Brain microvascular endothelial cell (primary cell): ENCODE data around the gene TECPR2.

Source experiments
- DNase-seq: peaks from one replicate; pipeline ENCODE4 v3.0.0-alpha.2; 2020
- H3K27ac ChIP-seq: fragments of 250-450 bp; sonication (Bioruptor Pico); 2 replicates; pipeline ENCODE4 v1.5.1; 2020; ENCODE audit warnings: mild to moderate bottlenecking, moderate library complexity
- H3K27me3 ChIP-seq: fragments of 250-450 bp; sonication (Bioruptor Pico); replicated peaks from 2 replicates; pipeline ENCODE4 v1.5.1; 2020; ENCODE audit warnings: mild to moderate bottlenecking
- H3K36me3 ChIP-seq: fragments of 250-450 bp; sonication (Bioruptor Pico); replicated peaks from 2 replicates; pipeline ENCODE4 v1.5.1; 2020; ENCODE audit warnings: mild to moderate bottlenecking
- H3K4me3 ChIP-seq: 2 replicates; pipeline ENCODE4 v1.5.1; 2011; ENCODE audit warnings: low read depth, mild to moderate bottlenecking, control low read depth, low read length, moderate library complexity
- in situ Hi-C: cut with HindIII; loops from 2 replicates; pipeline ENCODE4 v1.10.0; 2017; ENCODE audit warnings: low sequenced_read_pairs, low pct_ligation_motif_present
- TF ChIP-seq, protein P1 (sequence below): IDR thresholded peaks from 2 replicates; pipeline ENCODE4 v1.5.1; 2011; ENCODE audit warnings: low read depth, mild to moderate bottlenecking, moderate library complexity, low read length, control low read depth, inconsistent platforms; ENCODE audit errors: missing control alignments

The TECPR2 gene

GRCh38 chr14:102479777-102480176 lies 117.0 kb downstream of the TECPR2 start:
- in situ Hi-C loops = no loop called here
- Histone ChIP-seq H3K27ac (no peak overlapping the region), H3K4me3 (no peak overlapping the region), H3K36me3 (peaks cover 2% of the 10 kb centered on the region), H3K27me3 (no peaks in the 10 kb centered on the region)
- no peak for DNase-seq
- TF ChIP-seq, protein P1, sequence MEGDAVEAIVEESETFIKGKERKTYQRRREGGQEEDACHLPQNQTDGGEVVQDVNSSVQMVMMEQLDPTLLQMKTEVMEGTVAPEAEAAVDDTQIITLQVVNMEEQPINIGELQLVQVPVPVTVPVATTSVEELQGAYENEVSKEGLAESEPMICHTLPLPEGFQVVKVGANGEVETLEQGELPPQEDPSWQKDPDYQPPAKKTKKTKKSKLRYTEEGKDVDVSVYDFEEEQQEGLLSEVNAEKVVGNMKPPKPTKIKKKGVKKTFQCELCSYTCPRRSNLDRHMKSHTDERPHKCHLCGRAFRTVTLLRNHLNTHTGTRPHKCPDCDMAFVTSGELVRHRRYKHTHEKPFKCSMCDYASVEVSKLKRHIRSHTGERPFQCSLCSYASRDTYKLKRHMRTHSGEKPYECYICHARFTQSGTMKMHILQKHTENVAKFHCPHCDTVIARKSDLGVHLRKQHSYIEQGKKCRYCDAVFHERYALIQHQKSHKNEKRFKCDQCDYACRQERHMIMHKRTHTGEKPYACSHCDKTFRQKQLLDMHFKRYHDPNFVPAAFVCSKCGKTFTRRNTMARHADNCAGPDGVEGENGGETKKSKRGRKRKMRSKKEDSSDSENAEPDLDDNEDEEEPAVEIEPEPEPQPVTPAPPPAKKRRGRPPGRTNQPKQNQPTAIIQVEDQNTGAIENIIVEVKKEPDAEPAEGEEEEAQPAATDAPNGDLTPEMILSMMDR = no peak

- DNase-seq = no peak
- TF ChIP-seq, protein P1 = no peak
- no peaks in the 10 kb centered on the region for H3K36me3 ChIP-seq
- H3K27me3 ChIP-seq = no peaks in the 10 kb centered on the region
- in situ Hi-C loops = no loop called here
- no peak overlapping the region for H3K27ac ChIP-seq
- no peak overlapping the region for H3K4me3 ChIP-seq
These were observed 118.6 kb downstream of the TECPR2 start for GRCh38 chr14:102481371-102481770.

DNA sequence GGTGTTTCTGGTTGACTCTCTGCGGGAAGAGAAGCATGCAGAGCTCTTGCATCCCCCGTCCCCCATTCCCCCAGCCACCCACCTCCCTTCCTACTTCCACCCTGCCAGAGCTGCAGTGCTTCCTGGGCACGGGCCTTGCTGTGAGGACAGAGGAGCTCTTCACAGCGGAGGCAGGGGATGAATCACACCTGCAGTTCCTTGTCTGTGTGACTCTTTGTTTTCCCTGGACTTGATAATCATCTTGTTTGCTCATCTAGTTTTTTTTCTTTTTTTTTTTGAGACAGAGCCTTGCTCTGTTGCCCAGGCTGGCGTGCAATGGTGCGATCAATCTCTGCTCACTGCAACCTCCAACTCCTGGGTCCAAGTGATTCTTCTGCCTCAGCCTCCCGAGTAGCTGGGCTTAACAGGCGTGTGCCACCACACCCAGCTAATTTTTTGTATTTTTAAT lies 119.1 kb downstream of the TECPR2 start:
- Histone ChIP-seq H3K4me3 (no peak overlapping the region), H3K36me3 (no peaks in the 10 kb centered on the region), H3K27me3 (no peaks in the 10 kb centered on the region), H3K27ac (no peak overlapping the region)
- TF ChIP-seq, protein P1 = no peak
- in situ Hi-C loops = no loop called here
- DNase-seq = peak; percentile 25

DNA sequence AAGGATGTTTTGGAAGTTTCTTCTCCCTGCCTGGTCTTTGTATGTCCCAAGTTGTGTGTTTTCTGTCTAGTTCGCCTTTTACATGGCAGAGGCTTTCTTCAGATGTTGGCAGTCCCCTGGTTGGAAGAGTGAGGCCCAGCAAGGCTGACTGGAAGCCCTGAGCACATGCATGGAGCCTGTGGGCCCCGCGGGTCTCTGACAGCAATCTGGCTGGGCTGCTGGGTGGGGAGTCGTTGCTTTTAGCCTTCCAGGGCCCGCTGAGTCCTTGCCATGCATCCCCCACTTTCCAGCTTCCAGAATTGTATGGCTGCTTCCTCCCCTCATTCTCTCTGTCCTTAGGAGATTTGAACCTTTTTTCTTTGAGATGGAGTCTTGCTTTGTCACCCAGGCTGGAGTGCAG lies 121.6 kb downstream of the TECPR2 start:
- in situ Hi-C loops = no loop called here
- H3K27me3 ChIP-seq = no peaks in the 10 kb centered on the region
- no peak overlapping the region for H3K27ac ChIP-seq
- TF ChIP-seq, protein P1 = no peak
- no peaks in the 10 kb centered on the region for H3K36me3 ChIP-seq
- DNase-seq = no peak
- H3K4me3 ChIP-seq = no peak overlapping the region

GRCh38 chr14:102485693-102486512 lies 123.2 kb downstream of the TECPR2 start:
- TF ChIP-seq, protein P1 = no peak
- in situ Hi-C loops = no loop called here
- Histone ChIP-seq H3K36me3 (no peaks in the 10 kb centered on the region), H3K27ac (no peak overlapping the region), H3K27me3 (no peaks in the 10 kb centered on the region), H3K4me3 (no peak overlapping the region)
- DNase-seq = no peak
